ENCODE measurements around the gene JPT1. TPM values are rescaled to one million over a fixed set of nuclear protein-coding genes. Genes with fewer than 3 reads are reported as not detected.

JPT1 gene
- total RNA-seq, 6 experiments from 2014 or later = 236 to 276 (median 265) TPM

GRCh38 chr17:75110234-75110937 lies 43.9 kb downstream of the JPT1 start:
- H3K36me3 Mint-ChIP-seq (ENCODE audit: low read depth) = peaks cover 16% of the 10 kb centered on the region
- H3K27ac Mint-ChIP-seq = no peak overlapping the region
- DNase-seq = no peak
- peaks cover 40% of the 10 kb centered on the region for H3K4me1 Mint-ChIP-seq (ENCODE audit: low read depth)
- no peaks in the 10 kb centered on the region for H3K9me3 Mint-ChIP-seq
- TF ChIP-seq CTCF (IDR thresholded peaks at IDR 0.05) = no peak
- peaks cover 5% of the 10 kb centered on the region; the same call in 1 of the 2 replicates for H3K27me3 Mint-ChIP-seq (ENCODE audit: insufficient read depth)
- H3K4me3 Mint-ChIP-seq = peak overlapping the region; percentile 93

GRCh38 chr17:75109407-75110233 lies 44.7 kb downstream of the JPT1 start, which contains the start of gene ARMC7:
Gene ARMC7, plus strand, starts transcription at chr17:75109969. Its CDS starts 320 bp downstream, at chr17:75110289.
- H3K27me3 Mint-ChIP-seq (ENCODE audit: insufficient read depth) = peaks cover 2% of the 10 kb centered on the region; the same call in 1 of the 2 replicates
- H3K4me1 Mint-ChIP-seq (ENCODE audit: low read depth) = peaks cover 34% of the 10 kb centered on the region
- peak within 1 kb of the TSS; percentile 93 for H3K4me3 Mint-ChIP-seq
- peaks cover 16% of the 10 kb centered on the region for H3K36me3 Mint-ChIP-seq (ENCODE audit: low read depth)
- H3K9me3 Mint-ChIP-seq = no peaks in the 10 kb centered on the region
- no peak for TF ChIP-seq CTCF (IDR thresholded peaks at IDR 0.05)
- H3K27ac Mint-ChIP-seq = peak within 1 kb of the TSS; percentile 49; the same call in 1 of the 2 replicates
- DNase-seq = peak; percentile 78

- peaks cover 2% of the 10 kb centered on the region; the same call in 1 of the 2 replicates for H3K27me3 Mint-ChIP-seq (ENCODE audit: insufficient read depth)
- H3K9me3 Mint-ChIP-seq = no peaks in the 10 kb centered on the region
- no peak for TF ChIP-seq CTCF (IDR thresholded peaks at IDR 0.05)
- no peak for DNase-seq
- peaks cover 16% of the 10 kb centered on the region for H3K36me3 Mint-ChIP-seq (ENCODE audit: low read depth)
- no peak overlapping the region for H3K27ac Mint-ChIP-seq
- H3K4me3 Mint-ChIP-seq = peak overlapping the region; percentile 93
- H3K4me1 Mint-ChIP-seq (ENCODE audit: low read depth) = peaks cover 28% of the 10 kb centered on the region
Observed at GRCh38 chr17:75109046-75109406, 45.3 kb downstream of the JPT1 start.

GRCh38 chr17:75108193-75108592 lies 46.1 kb downstream of the JPT1 start:
- Mint-ChIP-seq H3K27ac (no peak overlapping the region), H3K4me3 (peak overlapping the region; percentile 93), H3K36me3 (ENCODE audit: low read depth) (peaks cover 16% of the 10 kb centered on the region), H3K27me3 (ENCODE audit: insufficient read depth) (peaks cover 2% of the 10 kb centered on the region; the same call in 1 of the 2 replicates), H3K9me3 (no peaks in the 10 kb centered on the region), H3K4me1 (ENCODE audit: low read depth) (peaks cover 24% of the 10 kb centered on the region)
- no peak for DNase-seq
- TF ChIP-seq CTCF (IDR thresholded peaks at IDR 0.05) = no peak

- Mint-ChIP-seq H3K27ac (no peak overlapping the region), H3K27me3 (ENCODE audit: insufficient read depth) (peaks cover 2% of the 10 kb centered on the region), H3K4me1 (ENCODE audit: low read depth) (peaks cover 11% of the 10 kb centered on the region; the same call in 1 of the 2 replicates), H3K4me3 (no peak overlapping the region), H3K9me3 (no peaks in the 10 kb centered on the region), H3K36me3 (ENCODE audit: low read depth) (peaks cover 12% of the 10 kb centered on the region)
- TF ChIP-seq CTCF (IDR thresholded peaks at IDR 0.05) = peak; percentile 81
- DNase-seq = peak; percentile 24
Observed at GRCh38 chr17:75105126-75106080, 48.9 kb downstream of the JPT1 start.

Measured in HFFc6 (cell line).